Fibroblast of mammary gland (primary cell): ENCODE results near the gene OBSL1.

Source experiments
- DNase-seq: peaks from one replicate; pipeline ENCODE4 v3.0.0-alpha.2; 2010; ENCODE audit warnings: low read depth
- H3K4me3 ChIP-seq: 2 replicates; pipeline ENCODE4 v1.5.1; 2011; ENCODE audit warnings: low read depth, mild to moderate bottlenecking, low read length, moderate library complexity; ENCODE audit not compliant: control insufficient read depth
- TF ChIP-seq, protein P1 (sequence below): conservative IDR thresholded peaks from 2 replicates; pipeline ENCODE4 v1.5.1; 2011; ENCODE audit warnings: low read depth, low read length, inconsistent platforms; ENCODE audit not compliant: control insufficient read depth, insufficient read depth

The OBSL1 gene

DNA sequence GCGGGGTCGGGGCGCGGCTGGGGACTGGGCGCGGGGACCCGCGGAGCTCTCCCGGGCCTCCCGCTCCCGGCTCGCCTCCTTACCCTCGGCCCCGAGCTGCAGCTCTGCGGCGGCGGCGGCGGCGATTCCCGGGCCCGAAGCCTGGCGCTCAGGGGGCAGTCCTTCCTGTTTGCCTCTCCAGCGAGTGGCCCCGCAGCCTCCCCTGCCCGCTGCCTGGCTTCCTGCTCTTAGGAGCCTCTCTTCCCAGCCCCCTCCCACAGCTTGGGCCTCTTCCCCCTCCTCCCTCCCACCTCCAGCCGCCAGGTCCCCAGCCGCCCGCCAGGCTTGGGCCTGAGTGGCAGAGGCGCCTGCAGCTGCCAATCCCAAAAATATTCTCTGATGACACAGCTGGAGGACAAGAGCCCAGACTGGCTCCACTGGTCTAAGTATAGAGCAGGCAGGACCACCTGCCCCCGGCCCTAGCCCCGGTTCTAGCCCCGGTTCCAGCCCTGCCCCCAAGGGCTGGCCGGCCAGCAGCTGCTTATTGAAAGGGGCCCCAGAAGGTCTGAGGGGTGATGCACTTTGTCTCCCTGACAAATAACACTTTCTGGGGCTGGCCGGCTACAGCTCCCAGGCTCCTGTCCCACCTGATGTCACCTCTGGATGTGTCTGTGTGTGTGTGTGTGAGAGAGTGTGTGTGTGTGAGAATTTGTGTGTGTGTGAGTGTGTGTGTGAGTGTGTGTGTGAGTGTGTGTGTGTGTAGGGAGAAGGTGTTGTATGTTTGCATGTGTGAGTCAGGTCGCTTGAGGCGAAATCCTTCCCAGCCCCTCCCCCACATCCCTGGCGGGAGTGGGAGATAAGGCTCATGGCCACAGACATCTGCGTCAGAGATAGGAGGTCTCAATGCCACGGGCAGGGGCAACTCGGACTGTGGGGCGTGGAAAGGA, at the start of gene OBSL1:
Gene OBSL1 (minus strand): TSS at position 229 of the 926 bp plus-strand sequence. CDS start 307 bp downstream, outside the sequence.
- TF ChIP-seq, protein P1, sequence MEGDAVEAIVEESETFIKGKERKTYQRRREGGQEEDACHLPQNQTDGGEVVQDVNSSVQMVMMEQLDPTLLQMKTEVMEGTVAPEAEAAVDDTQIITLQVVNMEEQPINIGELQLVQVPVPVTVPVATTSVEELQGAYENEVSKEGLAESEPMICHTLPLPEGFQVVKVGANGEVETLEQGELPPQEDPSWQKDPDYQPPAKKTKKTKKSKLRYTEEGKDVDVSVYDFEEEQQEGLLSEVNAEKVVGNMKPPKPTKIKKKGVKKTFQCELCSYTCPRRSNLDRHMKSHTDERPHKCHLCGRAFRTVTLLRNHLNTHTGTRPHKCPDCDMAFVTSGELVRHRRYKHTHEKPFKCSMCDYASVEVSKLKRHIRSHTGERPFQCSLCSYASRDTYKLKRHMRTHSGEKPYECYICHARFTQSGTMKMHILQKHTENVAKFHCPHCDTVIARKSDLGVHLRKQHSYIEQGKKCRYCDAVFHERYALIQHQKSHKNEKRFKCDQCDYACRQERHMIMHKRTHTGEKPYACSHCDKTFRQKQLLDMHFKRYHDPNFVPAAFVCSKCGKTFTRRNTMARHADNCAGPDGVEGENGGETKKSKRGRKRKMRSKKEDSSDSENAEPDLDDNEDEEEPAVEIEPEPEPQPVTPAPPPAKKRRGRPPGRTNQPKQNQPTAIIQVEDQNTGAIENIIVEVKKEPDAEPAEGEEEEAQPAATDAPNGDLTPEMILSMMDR: no peak
- peak; percentile 51 for DNase-seq

GRCh38 chr2:219620546-219620945, 49.2 kb upstream of the OBSL1 start:
- H3K4me3 ChIP-seq: no peak overlapping the region
- TF ChIP-seq, protein P1: no peak
- DNase-seq: no peak

More for the DNA sequence above, at the start of gene OBSL1:
- peak within 1 kb of the TSS; percentile 53 for H3K4me3 ChIP-seq

DNA sequence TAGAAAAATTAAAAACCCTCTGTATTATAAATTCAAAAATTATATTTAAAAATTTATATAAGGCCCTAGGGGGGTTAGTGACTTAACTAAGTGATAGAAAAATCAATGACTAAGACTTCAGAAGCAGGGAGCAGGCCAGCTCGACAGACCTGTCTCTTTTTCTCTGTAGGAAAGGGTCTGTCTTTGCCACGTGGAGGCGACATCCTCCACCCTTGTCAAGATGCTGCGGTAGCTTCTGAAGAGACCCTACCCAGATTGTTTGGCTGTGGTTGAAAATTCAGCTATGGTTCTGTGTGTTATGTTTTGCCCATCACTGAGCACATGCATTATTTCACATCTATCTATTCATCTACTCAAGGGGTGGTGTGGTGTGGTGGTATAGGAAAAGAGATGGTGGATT, 47.9 kb upstream of the OBSL1 start:
- no peak overlapping the region for H3K4me3 ChIP-seq
- TF ChIP-seq, protein P1: no peak
- no peak for DNase-seq

DNA sequence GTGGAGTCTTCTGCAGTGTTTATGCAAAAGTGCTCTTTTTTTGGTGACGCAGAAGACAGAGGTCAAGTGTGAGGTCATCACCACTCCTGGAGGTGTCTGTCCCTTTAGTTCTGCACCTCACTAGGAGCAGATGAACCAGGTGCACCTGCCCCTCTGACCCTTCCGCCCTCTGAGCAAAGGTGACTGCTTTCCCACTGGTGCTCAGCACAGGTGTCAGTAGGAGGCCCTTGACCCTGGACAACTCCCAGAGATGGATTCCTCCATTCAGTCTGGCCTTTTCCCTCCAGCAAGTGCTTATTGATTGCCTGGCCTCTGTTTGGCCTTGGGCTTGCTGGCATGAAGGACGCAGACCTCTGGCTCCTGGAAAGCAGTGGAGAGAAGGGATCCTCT, 47.4 kb upstream of the OBSL1 start:
- TF ChIP-seq, protein P1: no peak
- no peak overlapping the region for H3K4me3 ChIP-seq
- DNase-seq: no peak

DNA sequence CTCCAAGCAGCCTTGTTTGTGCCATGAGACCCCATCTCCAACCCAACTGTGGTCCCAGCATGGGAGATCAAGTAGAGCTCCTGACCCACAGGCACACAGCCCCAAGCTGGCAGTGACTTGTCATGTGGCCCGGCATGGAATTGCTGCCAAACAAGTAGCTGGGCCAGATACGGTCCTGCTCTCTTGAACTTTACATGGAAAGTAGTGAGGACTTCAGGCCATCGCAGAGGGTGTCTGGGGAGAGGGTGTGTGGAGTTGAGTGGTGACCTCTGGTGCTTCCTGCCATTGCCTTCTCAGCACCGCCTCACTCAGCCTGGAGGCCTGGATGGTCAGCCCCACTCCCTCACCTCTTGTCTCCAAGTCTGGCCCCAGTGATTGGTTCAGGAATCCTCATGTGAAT, 45.2 kb upstream of the OBSL1 start:
- TF ChIP-seq, protein P1: no peak
- H3K4me3 ChIP-seq: no peak overlapping the region
- DNase-seq: no peak

- TF ChIP-seq, protein P1: no peak
- no peak for DNase-seq
- no peak overlapping the region for H3K4me3 ChIP-seq
These were observed 44.6 kb upstream of the OBSL1 start for GRCh38 chr2:219615894-219616293.
